GM23248 (cell line): ENCODE data around the gene TPO. TPM values are rescaled to one million over a fixed set of nuclear protein-coding genes. Genes with fewer than 3 reads are reported as not detected.

Source experiments
- DNase-seq: peaks from one replicate; pipeline ENCODE4 v3.0.0-alpha.2; 2015
- H2AFZ ChIP-seq: fragments of 200-600 bp; sonication (generic); 2 replicates; pipeline ENCODE4 v1.6.1; 2016; ENCODE audit warnings: antibody characterized with exemption
- H3F3A ChIP-seq: fragments of 200-600 bp; sonication (generic); 2 replicates; pipeline ENCODE4 v1.6.1; 2016; ENCODE audit warnings: mild to moderate bottlenecking, antibody characterized with exemption, mixed run types; ENCODE audit not compliant: insufficient read depth
- H3K27ac ChIP-seq: fragments of 200-600 bp; sonication (generic); 2 replicates; pipeline ENCODE4 v1.5.1; 2016; ENCODE audit warnings: mild to moderate bottlenecking
- H3K27me3 ChIP-seq: fragments of 200-600 bp; sonication (generic); replicated peaks from 2 replicates; pipeline ENCODE4 v1.6.1; 2016; ENCODE audit warnings: mild to moderate bottlenecking; ENCODE audit not compliant: insufficient read depth
- H3K36me3 ChIP-seq: fragments of 200-600 bp; sonication (generic); 2 replicates; pipeline ENCODE4 v1.6.1; 2016; ENCODE audit warnings: low read depth, mild to moderate bottlenecking
- H3K4me1 ChIP-seq: fragments of 200-600 bp; sonication (generic); 2 replicates; pipeline ENCODE4 v1.6.1; 2016; ENCODE audit warnings: mild to moderate bottlenecking; ENCODE audit not compliant: insufficient read depth
- H3K4me2 ChIP-seq: fragments of 200-600 bp; sonication (generic); one replicate; pipeline ENCODE4 v1.6.1; 2016; ENCODE audit warnings: mild to moderate bottlenecking; ENCODE audit not compliant: unreplicated experiment
- H3K4me3 ChIP-seq: fragments of 200-600 bp; sonication (generic); 2 replicates; pipeline ENCODE4 v1.5.1; 2016; ENCODE audit warnings: mild to moderate bottlenecking
- H3K79me2 ChIP-seq: fragments of 200-600 bp; sonication (generic); 2 replicates; pipeline ENCODE4 v1.6.1; 2016; ENCODE audit warnings: mild to moderate bottlenecking; ENCODE audit not compliant: insufficient read depth
- H3K9ac ChIP-seq: fragments of 200-600 bp; sonication (generic); 2 replicates; pipeline ENCODE4 v1.6.1; 2016; ENCODE audit warnings: mild to moderate bottlenecking
- H3K9me2 ChIP-seq: fragments of 200-600 bp; sonication (generic); 2 replicates; pipeline ENCODE4 v1.6.1; 2016; ENCODE audit warnings: mixed run types, mild to moderate bottlenecking, moderate library complexity; ENCODE audit not compliant: insufficient read depth
- H3K9me3 ChIP-seq: fragments of 200-600 bp; sonication (generic); one replicate; pipeline ENCODE4 v1.6.1; 2017; ENCODE audit warnings: low read depth
- H4K20me1 ChIP-seq: fragments of 200-600 bp; sonication (generic); 2 replicates; pipeline ENCODE4 v1.6.0; 2016; ENCODE audit not compliant: insufficient read depth
- EZH2 ChIP-seq: fragments of 200-600 bp; sonication (generic); IDR thresholded peaks from 2 replicates; pipeline ENCODE4 v1.6.1; 2018; ENCODE audit warnings: antibody characterized with exemption, mild to moderate bottlenecking; ENCODE audit not compliant: insufficient read depth, poor library complexity, severe bottlenecking
- EZH2phosphoT487 ChIP-seq: fragments of 200-600 bp; sonication (generic); IDR thresholded peaks from 2 replicates; pipeline ENCODE4 v1.6.1; 2018; ENCODE audit warnings: antibody characterized with exemption, moderate library complexity, mild to moderate bottlenecking, low read depth; ENCODE audit not compliant: insufficient read depth
- WGBS, 2 experiments: methylation state at CpG; one replicate each; pipeline ENCODE4 v1.1.6; 2015 to 2017; ENCODE audit warnings: low lambda C conversion rate in 2 of 2, low coverage in 1 of 2; ENCODE audit errors: missing lambda C conversion rate in 2 of 2; 5-methylcytosine and 5-hydroxymethylcytosine counted together
- in situ Hi-C: fragments of 300-500 bp; cut with MboI; formaldehyde crosslinking; loops from 2 replicates; pipeline ENCODE4 v1.15.0; 2020
- polyA plus RNA-seq: library from polyadenylated mRNA; unstranded; fragments of >200 nt; fragmentation: Nextera tagmentation; extraction: Ambion mirVana; gene quantifications from 2 replicates; pipeline ENCODE4 v1.2.1, GENCODE V29; 2016
- total RNA-seq: library from RNA; depleted of rRNA; stranded (reverse); fragments of >200 nt; shearing (Covaris generic); gene quantifications from 2 replicates; pipeline ENCODE4 v1.2.3, GENCODE V29; 2014

Gene TPO
- total and polyA plus RNA-seq, 2 experiments from 2014 or later = not detected

DNA sequence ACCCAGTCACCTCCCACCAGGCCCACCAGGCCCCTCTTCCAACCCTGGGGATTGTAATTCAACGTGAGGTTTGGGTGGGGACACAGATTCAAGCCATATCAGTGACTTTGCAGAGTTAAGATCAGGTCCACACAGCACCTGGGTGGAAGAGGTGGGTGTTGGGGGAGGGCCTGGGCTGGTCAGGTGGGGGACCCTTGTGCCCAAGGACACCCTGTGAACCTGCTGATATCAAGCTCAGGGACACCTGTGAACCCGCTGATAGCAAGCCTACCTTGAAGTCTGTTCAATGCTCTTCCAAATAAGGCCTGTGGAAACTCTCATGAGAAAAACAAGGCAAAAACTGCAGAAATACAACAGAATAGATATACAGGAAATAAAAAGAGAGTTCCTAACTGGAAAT, 19.9 kb upstream of the TPO start:
- TF ChIP-seq EZH2phosphoT487 (no peak), EZH2 (no peak)
- Histone ChIP-seq H3K4me1 (no peaks in the 10 kb centered on the region), H3K9me2 (no peaks in the 10 kb centered on the region), H3K9ac (no peak overlapping the region), H4K20me1 (no peaks in the 10 kb centered on the region), H3K27me3 (no peaks in the 10 kb centered on the region), H3K36me3 (no peaks in the 10 kb centered on the region), H3K9me3 (no peaks in the 10 kb centered on the region), H3K79me2 (no peaks in the 10 kb centered on the region), H3K27ac (no peak overlapping the region), H3K4me3 (no peak overlapping the region), H3F3A (no peaks in the 10 kb centered on the region), H2AFZ (no peak overlapping the region), H3K4me2 (no peak overlapping the region)
- no peak for DNase-seq
- in situ Hi-C loops = no loop called here
- 9 to 24% methylated on average over 2 of the region's 2 CpGs for WGBS, 2 experiments

DNA sequence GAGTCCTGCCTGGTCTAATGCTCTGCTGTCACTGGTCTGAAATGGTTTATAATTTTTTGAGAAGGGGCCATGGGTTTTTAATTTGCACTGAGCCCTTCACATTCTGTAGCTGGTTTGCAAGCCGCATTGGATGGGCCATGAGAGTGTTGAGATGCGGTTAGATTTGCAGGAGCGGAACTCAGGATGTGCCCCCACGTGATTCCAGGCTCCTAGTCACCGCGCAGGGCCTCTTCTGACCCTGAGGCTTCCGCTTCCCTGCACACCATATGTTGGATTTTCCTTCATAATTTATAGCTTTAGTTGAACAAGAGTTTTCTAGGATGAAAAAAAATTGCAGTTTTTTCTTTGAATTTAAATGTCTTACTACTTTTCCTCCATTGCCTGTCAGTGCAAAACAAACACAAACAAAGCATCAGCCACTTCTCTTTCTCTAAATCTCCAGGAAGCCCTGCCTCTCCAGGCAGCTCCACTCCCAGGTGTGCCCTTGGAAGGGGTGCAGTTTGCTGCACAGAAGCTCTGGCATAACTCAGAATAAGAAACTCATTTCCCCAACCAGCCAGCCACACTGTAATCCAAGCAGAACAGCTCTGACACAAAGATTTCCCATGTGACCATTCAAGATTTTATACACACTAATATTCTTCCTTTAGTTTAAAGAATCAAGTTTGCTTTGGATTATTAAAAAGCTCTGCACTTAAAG, 18.4 kb upstream of the TPO start:
- in situ Hi-C loops = no loop called here
- Histone ChIP-seq H3K9me3 (no peaks in the 10 kb centered on the region), H3K4me1 (no peaks in the 10 kb centered on the region), H3F3A (no peaks in the 10 kb centered on the region), H4K20me1 (no peaks in the 10 kb centered on the region), H2AFZ (no peak overlapping the region), H3K36me3 (no peaks in the 10 kb centered on the region), H3K9me2 (no peaks in the 10 kb centered on the region), H3K9ac (no peak overlapping the region), H3K79me2 (no peaks in the 10 kb centered on the region), H3K27ac (no peak overlapping the region), H3K4me3 (no peak overlapping the region), H3K27me3 (no peaks in the 10 kb centered on the region), H3K4me2 (no peak overlapping the region)
- TF ChIP-seq EZH2phosphoT487 (no peak), EZH2 (no peak)
- 7 to 8% methylated on average over 7 of the region's 7 CpGs for WGBS, 2 experiments
- no peak for DNase-seq

DNA sequence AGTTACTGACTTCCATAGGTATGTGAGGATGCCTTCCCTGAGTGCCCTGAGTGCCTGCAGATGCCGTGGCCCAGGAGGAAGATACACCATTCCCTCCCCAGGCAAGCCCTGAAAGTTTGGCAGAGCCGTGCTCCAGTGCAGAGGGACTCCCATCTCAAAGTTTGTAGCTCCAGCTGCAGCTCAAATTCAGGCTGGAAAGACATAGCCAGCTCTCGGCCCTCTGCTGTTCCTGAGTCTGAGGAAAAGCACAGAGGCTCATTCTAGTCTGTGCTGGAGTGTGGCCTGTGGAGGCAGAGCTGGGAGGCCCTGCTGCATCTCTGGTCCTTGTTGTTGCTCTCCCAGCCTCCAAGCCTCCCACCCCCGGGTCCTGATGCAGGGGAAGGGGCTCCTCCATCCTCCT, 15.9 kb upstream of the TPO start:
- in situ Hi-C loops = no loop called here
- Histone ChIP-seq H2AFZ (no peak overlapping the region), H3K9me3 (no peaks in the 10 kb centered on the region), H3K79me2 (no peaks in the 10 kb centered on the region), H3K4me1 (no peaks in the 10 kb centered on the region), H3K27ac (no peak overlapping the region), H3K27me3 (no peaks in the 10 kb centered on the region), H3F3A (no peaks in the 10 kb centered on the region), H3K9me2 (no peaks in the 10 kb centered on the region), H3K4me2 (no peak overlapping the region), H3K36me3 (no peaks in the 10 kb centered on the region), H4K20me1 (no peaks in the 10 kb centered on the region), H3K4me3 (no peak overlapping the region), H3K9ac (no peak overlapping the region)
- DNase-seq = no peak
- TF ChIP-seq EZH2 = no peak
- TF ChIP-seq EZH2phosphoT487 = no peak
- WGBS, 2 experiments = 5 to 12% methylated on average over 4 of the region's 4 CpGs

DNA sequence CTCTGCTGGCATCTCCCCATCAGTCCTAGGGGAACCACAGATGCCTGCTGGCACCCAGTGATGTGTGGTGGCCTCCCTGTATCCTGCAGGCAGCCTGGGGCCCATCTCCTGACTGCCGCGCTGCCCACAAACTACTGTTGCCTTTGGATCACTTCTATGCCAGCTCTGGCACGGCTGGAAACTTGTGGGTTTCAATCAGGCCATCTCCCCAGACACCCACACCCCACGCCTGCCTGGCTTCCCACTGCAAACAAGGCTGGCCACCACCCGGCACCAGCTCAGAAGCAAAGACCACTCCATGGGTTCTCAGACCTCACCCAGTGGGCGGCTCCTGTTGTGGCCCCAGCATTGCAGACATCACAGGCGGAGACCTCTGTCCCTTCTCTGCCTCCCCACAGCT, 15.1 kb upstream of the TPO start:
- Histone ChIP-seq H3K27me3 (no peaks in the 10 kb centered on the region), H3K9me3 (no peaks in the 10 kb centered on the region), H3K4me2 (no peak overlapping the region), H3K4me3 (no peak overlapping the region), H3K27ac (no peak overlapping the region), H2AFZ (no peak overlapping the region), H3F3A (no peaks in the 10 kb centered on the region), H4K20me1 (no peaks in the 10 kb centered on the region), H3K9ac (no peak overlapping the region), H3K9me2 (no peaks in the 10 kb centered on the region), H3K36me3 (no peaks in the 10 kb centered on the region), H3K79me2 (no peaks in the 10 kb centered on the region), H3K4me1 (no peaks in the 10 kb centered on the region)
- 23 to 28% methylated on average over 7 of the region's 7 CpGs for WGBS, 2 experiments
- TF ChIP-seq EZH2 (no peak), EZH2phosphoT487 (no peak)
- no peak for DNase-seq
- in situ Hi-C loops = no loop called here
